Tibial nerve (tissue), 3 donors: ENCODE data around the gene PRELID2.

ENCODE experiments used
- CTCF ChIP-seq, 5 experiments: fragments of 200-600 bp in 3 of 5; fragments of 450-650 bp in 2 of 5; sonication (generic) in 3 of 5; IDR thresholded peaks; one replicate each; pipeline ENCODE4 v1.5.1; 2016 to 2019; ENCODE audit warnings: antibody characterized with exemption in 5 of 5, mild to moderate bottlenecking in 3 of 5, moderate library complexity in 2 of 5
- POLR2A ChIP-seq, 2 donors: fragments of 450-650 bp; IDR thresholded peaks; one replicate each; pipeline ENCODE4 v1.6.1; 2017; ENCODE audit warnings: antibody characterized with exemption in 2 of 2, mild to moderate bottlenecking in 2 of 2, moderate library complexity in 2 of 2

- TF ChIP-seq POLR2A (IDR thresholded peaks at IDR 0.05): no peak
- no peak for TF ChIP-seq CTCF (IDR thresholded peaks at IDR 0.05)
Measured at GRCh38 chr5:145848854-145849253, 13.7 kb upstream of the PRELID2 start.
